GM18870 (cell line): Measurements from ENCODE around the gene SNPH.

Experiments
- ATAC-seq: cut with Tn5 transposase; IDR thresholded peaks from one replicate; pipeline ENCODE4 v1.9.1; 2021; ENCODE audit warnings: moderate library complexity; ENCODE audit not compliant: unreplicated experiment

SNPH gene

GRCh38 chr20:1264727-1265126 lies 1.4 kb upstream of the SNPH start:
- no peak for ATAC-seq

GRCh38 chr20:1265226-1265915 lies 723 bp upstream of the SNPH start:
- no peak for ATAC-seq

- ATAC-seq: no peak
Observed at GRCh38 chr20:1265916-1266166, 253 bp upstream of the SNPH start.

- no peak for ATAC-seq
Observed at GRCh38 chr20:1267161-1267560, 1.1 kb downstream of the SNPH start.

- ATAC-seq: no peak
Observed at GRCh38 chr20:1267809-1268374, 1.8 kb downstream of the SNPH start.

- no peak for ATAC-seq
Observed at GRCh38 chr20:1269235-1269634, 3.1 kb downstream of the SNPH start.

- ATAC-seq: no peak
Observed at GRCh38 chr20:1269850-1270249, 3.8 kb downstream of the SNPH start.

- no peak for ATAC-seq
Observed at GRCh38 chr20:1272368-1273100, 6.4 kb downstream of the SNPH start.

GRCh38 chr20:1273366-1273765 lies 7.3 kb downstream of the SNPH start:
- ATAC-seq: no peak

GRCh38 chr20:1274485-1275311 lies 8.6 kb downstream of the SNPH start:
- ATAC-seq: no peak

- no peak for ATAC-seq
Observed at GRCh38 chr20:1275919-1276318, 9.8 kb downstream of the SNPH start.

- ATAC-seq: no peak
Observed at GRCh38 chr20:1277529-1278322, 11.6 kb downstream of the SNPH start.

GRCh38 chr20:1278993-1279392 lies 12.9 kb downstream of the SNPH start:
- ATAC-seq: no peak

- no peak for ATAC-seq
Observed at GRCh38 chr20:1280195-1281102, 14.4 kb downstream of the SNPH start.

- no peak for ATAC-seq
Observed at GRCh38 chr20:1281279-1282057, 15.4 kb downstream of the SNPH start.

- no peak for ATAC-seq
Observed at GRCh38 chr20:1282966-1283365, 16.9 kb downstream of the SNPH start.

GRCh38 chr20:1283522-1284510 lies 17.7 kb downstream of the SNPH start:
- no peak for ATAC-seq
